Measurements from ENCODE around the gene VTI1A. TPM values are rescaled to one million over a fixed set of nuclear protein-coding genes. Genes with fewer than 3 reads are reported as not detected.

Gene VTI1A
- total RNA-seq, 1 experiment from 2014 or later: 22.0 TPM

GRCh38 chr10:112639298-112639697 is 192.3 kb downstream of the VTI1A start:
- no peak overlapping the region for H4K5ac ChIP-seq (ENCODE audit: insufficient read length, low read depth, low read length)
- H2BK12ac ChIP-seq (ENCODE audit: insufficient read length, low read depth, low read length): no peak overlapping the region
- no peaks in the 10 kb centered on the region for H3K36me3 Mint-ChIP-seq (ENCODE audit: insufficient read depth in 1 of 3, low read depth in 3 of 3)
- H3K27me3 Mint-ChIP-seq (ENCODE audit: low read depth): no peaks in the 10 kb centered on the region
- no peak overlapping the region for H2BK5ac ChIP-seq (ENCODE audit: insufficient read length, low read length)
- H3K4me1 Mint-ChIP-seq: peaks cover 15 to 21% of the 10 kb centered on the region in 2 experiments
- no peaks in the 10 kb centered on the region for H3K23me2 ChIP-seq (ENCODE audit: insufficient read length, low read depth, low read length, poor library complexity, severe bottlenecking)
- H2AFZ ChIP-seq (ENCODE audit: low read length): no peak overlapping the region
- no peak overlapping the region for H2AK5ac ChIP-seq (ENCODE audit: insufficient read length, low read length)
- H3K79me2 ChIP-seq (ENCODE audit: insufficient read depth, low read length): no peaks in the 10 kb centered on the region
- no peak overlapping the region for H3K4me2 ChIP-seq (ENCODE audit: insufficient read depth, insufficient read length, low read length)
- no peak overlapping the region for H3K27ac Mint-ChIP-seq
- H3K9me3 ChIP-seq (ENCODE audit: control insufficient read depth, low read depth, low read length): no peaks in the 10 kb centered on the region
- DNase-seq: no peak
- H3K4me3 Mint-ChIP-seq: no peak overlapping the region
- TF ChIP-seq, protein P1, sequence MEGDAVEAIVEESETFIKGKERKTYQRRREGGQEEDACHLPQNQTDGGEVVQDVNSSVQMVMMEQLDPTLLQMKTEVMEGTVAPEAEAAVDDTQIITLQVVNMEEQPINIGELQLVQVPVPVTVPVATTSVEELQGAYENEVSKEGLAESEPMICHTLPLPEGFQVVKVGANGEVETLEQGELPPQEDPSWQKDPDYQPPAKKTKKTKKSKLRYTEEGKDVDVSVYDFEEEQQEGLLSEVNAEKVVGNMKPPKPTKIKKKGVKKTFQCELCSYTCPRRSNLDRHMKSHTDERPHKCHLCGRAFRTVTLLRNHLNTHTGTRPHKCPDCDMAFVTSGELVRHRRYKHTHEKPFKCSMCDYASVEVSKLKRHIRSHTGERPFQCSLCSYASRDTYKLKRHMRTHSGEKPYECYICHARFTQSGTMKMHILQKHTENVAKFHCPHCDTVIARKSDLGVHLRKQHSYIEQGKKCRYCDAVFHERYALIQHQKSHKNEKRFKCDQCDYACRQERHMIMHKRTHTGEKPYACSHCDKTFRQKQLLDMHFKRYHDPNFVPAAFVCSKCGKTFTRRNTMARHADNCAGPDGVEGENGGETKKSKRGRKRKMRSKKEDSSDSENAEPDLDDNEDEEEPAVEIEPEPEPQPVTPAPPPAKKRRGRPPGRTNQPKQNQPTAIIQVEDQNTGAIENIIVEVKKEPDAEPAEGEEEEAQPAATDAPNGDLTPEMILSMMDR (conservative IDR thresholded peaks at IDR 0.05): no peak
- H3K23ac ChIP-seq (ENCODE audit: insufficient read length, low read depth, low read length): no peak overlapping the region
- no peak overlapping the region for H2BK15ac ChIP-seq (ENCODE audit: low read depth, low read length)
- H2BK20ac ChIP-seq (ENCODE audit: low read depth, low read length, poor library complexity, severe bottlenecking): no peak overlapping the region
- no peak overlapping the region for H3T11ph ChIP-seq (ENCODE audit: low read length)
- H3K27me3 ChIP-seq (ENCODE audit: insufficient read depth, low read length): no peaks in the 10 kb centered on the region
- H4K91ac ChIP-seq (ENCODE audit: insufficient read length, low read depth, low read length): no peak overlapping the region
- H3K18ac ChIP-seq (ENCODE audit: insufficient read length, low read depth, low read length): no peak overlapping the region
- H3K14ac ChIP-seq (ENCODE audit: insufficient read depth, low read length): no peak overlapping the region
- WGBS (ENCODE audit: extremely low coverage, insufficient read length, low lambda C conversion rate): no CpG with 5 or more reads among the region's 1 CpG
- no peak overlapping the region for H4K8ac ChIP-seq (replicated peaks; ENCODE audit: insufficient read length, low read depth, low read length)
- no peak overlapping the region for H3K27ac ChIP-seq (ENCODE audit: insufficient read length, low read depth, low read length)
- no peak overlapping the region for H3K9ac ChIP-seq (ENCODE audit: extremely low read depth, insufficient read length, low read length)
- no peak overlapping the region for H2BK120ac ChIP-seq (ENCODE audit: low read depth, low read length, poor library complexity, severe bottlenecking)
- H3K56ac ChIP-seq (ENCODE audit: insufficient read length, low read depth, low read length): no peak overlapping the region
- no peak overlapping the region for H3K4ac ChIP-seq (ENCODE audit: low read depth, low read length)
- H4K20me1 ChIP-seq (ENCODE audit: control insufficient read depth, insufficient read depth, insufficient read length): no peaks in the 10 kb centered on the region
- no peaks in the 10 kb centered on the region for H3K9me3 Mint-ChIP-seq
- no peaks in the 10 kb centered on the region for H3K79me1 ChIP-seq (ENCODE audit: insufficient read depth, low read depth, low read length, poor library complexity, severe bottlenecking)
- H3K4me1 ChIP-seq (ENCODE audit: insufficient read depth, low read length): no peaks in the 10 kb centered on the region

Measured in H9 (cell line).